ENCODE results near the gene ABCG8.
"Not testable (repeated sequence)": the region's sequence is repeated elsewhere in the genome, so short reads cannot be mapped to it uniquely, and the experiment has no call there.

Gene ABCG8

DNA sequence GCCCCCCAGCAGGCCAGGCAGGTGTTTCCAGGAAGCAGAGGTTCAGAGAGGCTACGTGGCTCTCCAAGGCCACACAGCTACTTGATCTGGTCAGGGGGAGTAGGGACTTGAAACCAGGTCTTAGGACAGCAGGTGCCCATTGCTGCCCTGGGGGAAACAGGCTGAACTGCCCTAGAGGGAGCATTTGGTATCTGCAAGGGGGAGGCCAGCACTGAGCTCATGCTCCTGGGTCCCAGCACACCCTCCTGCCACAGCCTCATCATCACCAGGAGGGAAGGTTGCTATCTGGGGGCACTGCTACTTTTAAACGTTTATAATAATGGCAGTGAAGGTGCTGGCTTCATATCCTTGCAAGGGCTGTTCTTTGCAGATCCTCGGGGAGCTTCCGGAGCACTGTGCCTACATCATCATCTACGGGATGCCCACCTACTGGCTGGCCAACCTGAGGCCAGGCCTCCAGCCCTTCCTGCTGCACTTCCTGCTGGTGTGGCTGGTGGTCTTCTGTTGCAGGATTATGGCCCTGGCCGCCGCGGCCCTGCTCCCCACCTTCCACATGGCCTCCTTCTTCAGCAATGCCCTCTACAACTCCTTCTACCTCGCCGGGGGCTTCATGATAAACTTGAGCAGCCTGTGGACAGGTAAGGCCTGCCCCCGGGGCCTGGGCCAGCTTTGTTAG is 36.1 kb downstream of the ABCG8 start:
- no peak for DNase-seq

GRCh38 chr2:43877782-43878464 is 39.2 kb downstream of the ABCG8 start:
- peak; percentile 10 for DNase-seq

DNA sequence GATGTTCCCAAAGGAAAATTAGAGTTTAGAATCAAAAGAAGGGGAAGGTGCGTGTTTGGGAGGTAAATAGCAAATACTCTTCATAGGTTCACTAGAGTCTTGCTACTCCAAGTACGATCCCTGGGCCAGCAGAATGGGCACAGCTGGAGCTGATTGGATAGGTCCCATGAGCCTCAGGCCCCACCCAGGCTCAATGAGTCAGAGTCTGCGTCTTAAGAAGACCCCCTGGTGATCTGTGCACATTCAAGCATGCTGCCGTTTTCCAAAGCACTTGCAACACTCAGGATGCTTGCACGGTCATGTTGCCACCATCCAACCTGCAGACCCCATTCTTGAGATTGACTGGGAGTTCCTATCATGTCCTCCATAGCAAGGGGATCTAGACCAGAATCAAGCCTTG is 40.5 kb downstream of the ABCG8 start:
- no peak for DNase-seq

DNA sequence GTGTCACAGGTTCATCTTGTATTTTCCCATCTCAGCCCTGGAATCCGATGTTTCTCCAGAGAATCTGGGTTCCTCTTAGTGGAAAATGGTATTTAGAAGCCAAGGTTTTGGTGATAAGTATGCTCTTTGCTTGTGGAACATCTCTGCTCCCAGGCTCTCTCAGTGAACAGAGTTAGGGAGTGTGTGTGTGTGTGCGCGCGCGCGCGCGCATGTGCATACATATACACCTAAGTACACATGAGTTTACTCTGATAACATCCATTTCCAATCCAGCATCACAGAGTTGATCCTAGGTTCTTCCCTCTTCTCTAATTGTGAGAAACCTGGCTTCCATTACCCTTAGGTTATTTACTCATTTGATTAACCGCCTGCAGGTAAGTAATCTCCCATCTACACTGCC is 41.7 kb downstream of the ABCG8 start:
- DNase-seq, result no peak

DNA sequence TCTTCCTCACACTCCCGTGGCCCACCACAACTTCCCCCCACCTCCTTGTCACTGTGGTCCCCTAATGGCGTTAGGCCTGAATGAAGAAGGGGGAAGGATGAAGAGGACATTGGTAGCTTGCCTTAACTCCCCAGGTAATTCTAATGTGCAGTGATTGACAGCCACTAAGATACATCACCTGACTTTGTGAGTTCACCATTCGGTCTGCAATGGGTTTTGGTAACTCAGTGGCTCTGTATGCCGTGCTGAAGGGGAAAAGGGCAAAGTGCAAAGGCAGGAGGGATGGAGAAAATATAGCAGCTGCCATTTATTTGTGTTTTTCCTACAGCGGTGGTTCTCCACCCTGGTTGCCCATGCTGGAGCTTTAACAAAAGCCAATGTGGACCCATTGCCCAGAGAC is 42.2 kb downstream of the ABCG8 start:
- no peak for DNase-seq

DNA sequence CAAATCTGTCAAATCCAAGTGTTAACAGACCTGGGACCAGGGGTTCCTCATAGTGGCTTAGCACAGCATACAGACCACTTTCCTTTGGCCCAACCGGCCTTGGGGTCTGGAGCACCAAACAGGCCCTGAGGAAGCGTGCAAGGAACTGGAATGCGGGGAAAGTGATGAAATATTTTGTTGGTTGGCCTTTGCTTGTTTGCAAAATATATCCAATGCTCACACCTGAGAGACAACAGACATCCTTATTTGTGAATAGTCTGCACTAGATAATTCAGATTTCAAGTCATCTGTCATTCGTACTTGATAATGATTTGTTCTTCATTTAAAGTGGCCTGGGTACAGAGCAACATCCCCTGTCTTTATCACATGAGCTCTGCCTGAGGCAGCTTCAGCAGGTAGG is 43.5 kb downstream of the ABCG8 start:
- no peak for DNase-seq

- no peak for DNase-seq
Measured at GRCh38 chr2:43884689-43885088, 45.9 kb downstream of the ABCG8 start.

GRCh38 chr2:43885132-43885632 is 46.4 kb downstream of the ABCG8 start:
- no peak for DNase-seq

DNA sequence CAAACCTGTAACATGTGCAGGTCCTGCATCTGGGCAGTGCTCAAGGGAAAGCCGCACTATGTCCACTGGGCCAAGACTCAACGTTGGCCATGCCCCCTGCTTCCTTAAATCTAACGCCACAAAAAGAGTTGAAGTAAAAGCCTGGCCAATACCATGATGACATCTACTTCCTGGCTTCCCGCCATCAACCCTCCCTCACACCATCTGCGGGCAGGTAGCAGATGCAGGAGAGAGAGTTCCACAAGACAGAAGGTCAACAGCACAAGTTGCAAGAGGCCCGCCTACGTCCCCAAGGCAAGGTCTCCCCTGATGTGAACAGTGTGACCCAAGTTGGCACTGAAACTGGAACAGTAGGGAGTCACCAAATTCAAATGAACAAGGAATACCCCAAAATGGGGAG is 48.4 kb downstream of the ABCG8 start:
- no peak for DNase-seq

GRCh38 chr2:43889416-43889815 is 50.6 kb downstream of the ABCG8 start:
- no peak for DNase-seq

GRCh38 chr2:43890855-43891254 is 52.1 kb downstream of the ABCG8 start:
- no peak for DNase-seq

DNA sequence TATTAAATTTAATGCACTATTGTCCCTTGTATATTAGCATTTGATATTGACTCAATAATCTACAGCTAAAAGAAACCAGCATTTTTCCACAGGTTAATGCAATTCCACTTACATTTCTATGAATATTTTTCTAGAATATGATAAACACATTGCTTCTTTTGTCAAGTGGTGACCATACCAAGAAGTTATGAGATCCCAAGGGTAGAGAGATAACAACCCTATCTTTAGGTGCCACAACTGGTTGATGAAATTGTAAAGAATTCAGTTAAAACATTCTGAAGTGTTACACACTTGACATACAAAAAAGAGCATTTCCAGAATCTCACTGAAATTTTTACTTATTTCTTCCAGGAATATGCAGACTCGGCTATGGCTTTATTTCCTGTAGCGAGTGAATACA is 56.0 kb downstream of the ABCG8 start:
- DNase-seq, result no peak

- DNase-seq, result no peak
Measured at GRCh38 chr2:43896906-43897305, 58.1 kb downstream of the ABCG8 start.

DNA sequence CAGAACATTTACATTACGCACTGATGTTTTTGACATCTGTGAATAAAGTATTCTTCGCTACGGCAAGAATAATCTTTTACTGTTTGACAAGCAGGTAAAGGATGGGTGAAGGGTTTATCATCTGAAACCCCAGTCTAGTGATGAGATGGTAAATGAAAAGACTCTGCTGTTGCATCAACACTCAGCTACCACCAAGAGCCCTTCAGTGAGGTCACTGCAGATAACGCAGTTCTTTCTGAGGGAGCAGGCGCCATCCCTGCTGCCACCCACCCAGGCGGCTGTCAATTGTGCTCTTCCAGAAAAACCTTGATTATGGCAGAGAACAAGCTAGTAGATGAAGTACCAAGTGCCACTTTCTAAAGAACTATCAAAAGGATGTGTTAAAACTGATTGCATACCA is 58.7 kb downstream of the ABCG8 start:
- DNase-seq, result peak; percentile 11

- DNase-seq, result peak; percentile 77
Measured at GRCh38 chr2:43898134-43898837, 59.5 kb downstream of the ABCG8 start.

DNA sequence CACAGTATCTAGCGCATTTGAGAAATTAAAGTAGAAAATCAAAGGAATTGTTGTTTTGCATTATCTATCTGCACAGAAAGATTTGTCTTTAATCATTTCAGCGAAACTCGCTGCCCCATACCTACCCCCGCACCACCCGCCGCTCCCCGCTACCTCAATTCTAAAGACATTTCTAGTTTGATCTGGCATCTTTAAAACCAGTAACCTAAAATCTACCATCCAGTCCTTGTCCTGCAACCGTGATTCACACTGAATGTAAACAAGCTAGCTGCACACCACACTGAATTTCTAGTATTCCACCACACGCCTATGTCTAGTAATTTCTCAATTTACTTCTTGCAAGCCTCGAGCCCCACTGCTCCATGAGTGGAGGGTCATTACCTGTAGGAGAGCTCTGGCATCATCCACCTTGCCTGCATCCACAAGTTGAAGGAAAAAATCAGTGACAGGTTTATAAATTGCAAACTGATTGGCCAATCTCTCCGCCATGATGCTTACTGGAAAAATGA is 60.1 kb downstream of the ABCG8 start:
- DNase-seq, result peak; percentile 4

DNA sequence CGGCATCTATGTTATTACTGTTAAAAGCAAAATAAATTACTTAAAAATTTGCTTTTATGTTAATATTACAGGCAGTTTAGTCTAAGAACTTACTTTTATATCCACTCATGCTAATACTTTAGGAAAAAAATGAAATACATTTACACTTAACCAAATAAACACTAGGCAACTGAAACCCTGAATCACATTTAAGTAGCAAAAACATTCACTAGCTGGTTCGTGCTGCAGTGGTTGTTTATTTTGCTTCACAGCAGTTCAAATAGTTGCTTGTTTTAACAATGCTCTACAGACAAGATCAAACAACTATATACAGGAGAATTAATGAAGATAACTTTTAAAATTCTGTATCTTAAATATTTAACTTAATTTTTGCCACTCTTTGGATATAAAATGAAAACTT is 60.8 kb downstream of the ABCG8 start:
- DNase-seq, result no peak

GRCh38 chr2:43905371-43905803 is 66.6 kb downstream of the ABCG8 start:
- no peak for DNase-seq

DNA sequence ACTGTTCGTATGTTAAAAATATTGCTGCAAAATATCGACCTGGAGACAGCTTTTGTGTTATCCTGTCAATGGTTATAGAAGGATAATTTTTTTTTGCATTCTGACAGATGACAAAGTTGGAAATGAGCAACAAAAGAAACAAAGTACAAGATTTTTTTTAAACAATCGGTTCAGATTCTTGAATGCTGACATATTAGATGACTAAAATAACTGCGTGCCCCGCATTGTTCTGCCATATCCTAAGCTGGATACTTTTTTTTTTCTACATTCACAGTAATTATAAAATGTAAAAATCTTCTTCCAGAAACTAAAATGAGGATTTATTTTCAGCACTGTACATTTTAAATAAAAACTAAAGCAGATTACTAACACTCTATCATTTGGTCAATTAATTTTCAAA is 67.1 kb downstream of the ABCG8 start:
- DNase-seq, result no peak

DNA sequence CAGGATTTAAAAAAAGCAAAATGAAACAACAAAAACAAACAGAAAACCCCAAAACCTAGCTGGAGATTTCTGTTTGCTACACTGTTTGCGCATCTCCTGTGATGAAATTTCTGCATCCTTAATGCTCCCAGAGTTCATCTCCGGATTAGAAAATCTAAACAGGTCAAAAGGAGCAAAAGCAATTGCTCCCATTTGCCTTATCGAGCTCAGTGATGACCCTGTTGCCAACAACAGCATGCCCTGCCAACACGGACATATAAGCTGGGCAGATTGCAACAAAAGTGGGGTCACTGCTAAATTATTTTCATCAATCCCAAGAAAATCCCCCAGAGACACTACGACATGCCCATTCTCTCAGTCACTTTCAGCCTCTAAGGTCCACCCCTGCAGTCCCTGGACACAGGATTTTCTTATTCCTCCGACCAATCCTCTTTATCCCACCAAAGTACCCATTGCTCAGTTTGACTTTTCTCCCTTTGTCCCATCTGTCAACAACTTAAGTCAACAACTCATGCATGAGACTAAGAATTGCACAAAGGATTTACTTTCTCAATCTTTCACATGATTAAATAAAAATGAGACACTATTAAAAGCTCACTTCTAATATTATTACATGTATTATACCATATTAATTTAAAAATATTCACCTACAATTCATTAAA is 67.8 kb downstream of the ABCG8 start:
- DNase-seq, result no peak

DNA sequence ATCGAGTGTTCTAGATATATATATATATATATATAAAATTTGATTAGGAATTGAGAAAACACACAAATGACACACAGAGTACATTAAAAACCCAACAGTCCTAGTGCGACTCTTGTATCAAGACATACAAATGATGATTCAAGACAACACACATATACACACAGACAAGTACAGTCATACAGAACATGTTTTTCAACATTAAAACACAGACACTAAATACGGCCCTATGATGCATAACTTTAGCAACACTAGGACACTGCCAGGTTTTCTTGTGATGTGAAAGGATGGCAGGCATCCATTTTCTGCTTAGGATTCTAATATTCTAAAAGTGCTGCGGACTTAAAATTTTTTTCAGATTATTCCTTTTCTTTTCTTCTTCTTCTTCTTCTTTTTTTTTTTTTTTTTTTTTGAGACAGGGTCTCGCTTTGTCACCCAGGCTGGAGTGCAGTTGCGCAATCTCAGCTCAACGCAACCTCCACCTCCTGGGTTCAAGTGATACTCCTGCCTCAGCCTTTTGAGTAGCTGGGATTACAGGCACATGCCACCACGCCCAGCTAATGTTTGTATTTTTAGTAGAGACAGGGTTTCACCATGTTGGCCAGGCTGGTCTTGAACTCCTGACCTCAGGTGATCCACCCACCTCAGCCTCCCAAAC is 72.5 kb downstream of the ABCG8 start:
- not testable (repeated sequence) for DNase-seq

GRCh38 chr2:43924463-43924862 is 85.7 kb downstream of the ABCG8 start:
- DNase-seq, result no peak

DNA sequence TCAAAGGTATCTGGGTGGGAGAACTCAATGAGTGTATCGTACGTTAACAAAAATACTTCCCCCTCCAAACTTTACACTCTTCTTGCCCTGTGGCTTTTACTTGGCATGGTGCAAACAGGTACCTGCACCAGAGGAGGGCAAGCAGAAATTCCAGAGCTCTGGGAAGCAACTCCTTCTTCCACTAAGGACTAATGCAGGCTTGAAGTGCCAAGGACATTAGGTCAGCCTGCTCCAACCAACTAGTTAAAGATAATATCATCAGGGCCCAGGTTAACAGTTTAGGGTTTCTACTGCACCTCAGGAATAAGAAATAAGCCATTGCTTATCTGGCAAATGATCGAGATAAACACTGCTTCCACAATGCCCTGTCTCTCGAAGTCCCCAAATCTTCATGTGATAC is 86.7 kb downstream of the ABCG8 start:
- no peak for DNase-seq

Measured in NCI-H748 treated with DMSO at 0.1 percent for 48 hours (cell line).